DND-41 (cell line): ENCODE measurements around the gene ARHGAP31.

Source experiments
- EZH2 ChIP-seq: IDR thresholded peaks from 3 replicates; pipeline ENCODE4 v1.6.1; 2012; ENCODE audit warnings: borderline replicate concordance, low read depth, mild to moderate bottlenecking, moderate library complexity, low read length, inconsistent platforms; ENCODE audit not compliant: severe bottlenecking
- TF ChIP-seq, protein P1 (sequence below): IDR thresholded peaks from 2 replicates; pipeline ENCODE4 v1.5.1; 2012; ENCODE audit warnings: borderline replicate concordance, low read length, moderate library complexity, mild to moderate bottlenecking; ENCODE audit not compliant: poor library complexity, severe bottlenecking; ENCODE audit errors: extremely low read depth

DNA sequence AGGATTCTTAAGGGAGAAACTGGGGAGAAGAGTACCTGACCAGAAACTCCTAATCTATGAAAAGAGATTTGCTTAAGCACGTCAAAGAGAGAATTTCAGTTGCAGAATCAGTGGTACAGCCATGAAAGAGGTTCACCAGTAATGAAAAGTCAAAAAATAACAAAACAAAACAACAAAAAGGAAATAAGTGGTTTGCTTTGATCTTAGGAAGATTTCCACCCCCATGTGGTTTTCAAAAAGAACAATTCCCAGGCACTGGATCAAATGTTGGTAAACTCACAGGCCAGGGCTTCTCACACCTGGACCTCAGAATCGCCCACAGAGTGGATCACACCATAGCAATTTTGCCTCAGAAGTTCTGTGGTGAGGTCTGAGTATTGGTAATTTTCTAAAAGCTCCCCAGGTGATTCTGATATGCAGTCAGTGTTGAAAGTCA, 101.8 kb downstream of the ARHGAP31 start:
- TF ChIP-seq, protein P1, sequence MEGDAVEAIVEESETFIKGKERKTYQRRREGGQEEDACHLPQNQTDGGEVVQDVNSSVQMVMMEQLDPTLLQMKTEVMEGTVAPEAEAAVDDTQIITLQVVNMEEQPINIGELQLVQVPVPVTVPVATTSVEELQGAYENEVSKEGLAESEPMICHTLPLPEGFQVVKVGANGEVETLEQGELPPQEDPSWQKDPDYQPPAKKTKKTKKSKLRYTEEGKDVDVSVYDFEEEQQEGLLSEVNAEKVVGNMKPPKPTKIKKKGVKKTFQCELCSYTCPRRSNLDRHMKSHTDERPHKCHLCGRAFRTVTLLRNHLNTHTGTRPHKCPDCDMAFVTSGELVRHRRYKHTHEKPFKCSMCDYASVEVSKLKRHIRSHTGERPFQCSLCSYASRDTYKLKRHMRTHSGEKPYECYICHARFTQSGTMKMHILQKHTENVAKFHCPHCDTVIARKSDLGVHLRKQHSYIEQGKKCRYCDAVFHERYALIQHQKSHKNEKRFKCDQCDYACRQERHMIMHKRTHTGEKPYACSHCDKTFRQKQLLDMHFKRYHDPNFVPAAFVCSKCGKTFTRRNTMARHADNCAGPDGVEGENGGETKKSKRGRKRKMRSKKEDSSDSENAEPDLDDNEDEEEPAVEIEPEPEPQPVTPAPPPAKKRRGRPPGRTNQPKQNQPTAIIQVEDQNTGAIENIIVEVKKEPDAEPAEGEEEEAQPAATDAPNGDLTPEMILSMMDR, result no peak
- TF ChIP-seq EZH2, result no peak
